ENCODE results near the gene TGFB1. TPM values are rescaled to one million over a fixed set of nuclear protein-coding genes. Genes with fewer than 3 reads are reported as not detected.

Gene TGFB1
- total and polyA plus RNA-seq, 2 of the 13 experiments (the other 11 are each of a cell fraction or from before 2014, with no cell fraction given): 4.1 to 5.4 TPM

DNA sequence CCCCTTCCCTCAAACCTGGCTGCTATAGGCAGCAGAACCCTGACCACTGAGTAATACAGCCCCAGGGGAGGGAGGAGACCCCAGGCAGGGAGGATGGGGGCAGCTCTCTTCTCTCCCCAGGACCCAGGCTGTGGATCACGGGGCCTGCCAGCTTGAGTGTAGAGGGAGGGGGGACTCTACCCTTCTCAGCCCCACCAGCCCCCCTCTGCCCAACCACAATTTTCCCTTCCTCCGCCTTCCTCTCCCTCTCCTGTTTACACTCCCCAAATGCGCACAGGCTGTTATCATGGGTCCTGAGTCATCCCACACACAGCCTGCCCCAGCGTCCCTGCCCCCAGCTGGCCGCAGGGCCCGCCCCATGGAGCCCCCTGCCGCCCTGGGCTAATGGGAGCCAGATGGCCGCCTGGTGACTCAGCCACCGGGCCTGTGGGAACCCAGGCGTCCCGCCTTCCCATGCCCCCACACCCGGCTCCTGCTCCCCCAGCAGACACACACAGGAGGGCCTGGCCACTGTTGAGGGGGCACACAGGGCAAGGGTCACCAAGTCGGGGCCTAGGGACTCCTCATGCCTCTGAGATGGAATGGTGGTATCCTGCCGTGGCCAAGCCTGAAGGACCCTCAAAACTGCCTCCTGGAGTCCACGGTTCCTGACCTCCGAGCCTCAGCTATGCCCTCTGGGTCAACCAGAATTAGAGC, 30.1 kb downstream of the TGFB1 start (continued):
- TF ChIP-seq, protein P1, sequence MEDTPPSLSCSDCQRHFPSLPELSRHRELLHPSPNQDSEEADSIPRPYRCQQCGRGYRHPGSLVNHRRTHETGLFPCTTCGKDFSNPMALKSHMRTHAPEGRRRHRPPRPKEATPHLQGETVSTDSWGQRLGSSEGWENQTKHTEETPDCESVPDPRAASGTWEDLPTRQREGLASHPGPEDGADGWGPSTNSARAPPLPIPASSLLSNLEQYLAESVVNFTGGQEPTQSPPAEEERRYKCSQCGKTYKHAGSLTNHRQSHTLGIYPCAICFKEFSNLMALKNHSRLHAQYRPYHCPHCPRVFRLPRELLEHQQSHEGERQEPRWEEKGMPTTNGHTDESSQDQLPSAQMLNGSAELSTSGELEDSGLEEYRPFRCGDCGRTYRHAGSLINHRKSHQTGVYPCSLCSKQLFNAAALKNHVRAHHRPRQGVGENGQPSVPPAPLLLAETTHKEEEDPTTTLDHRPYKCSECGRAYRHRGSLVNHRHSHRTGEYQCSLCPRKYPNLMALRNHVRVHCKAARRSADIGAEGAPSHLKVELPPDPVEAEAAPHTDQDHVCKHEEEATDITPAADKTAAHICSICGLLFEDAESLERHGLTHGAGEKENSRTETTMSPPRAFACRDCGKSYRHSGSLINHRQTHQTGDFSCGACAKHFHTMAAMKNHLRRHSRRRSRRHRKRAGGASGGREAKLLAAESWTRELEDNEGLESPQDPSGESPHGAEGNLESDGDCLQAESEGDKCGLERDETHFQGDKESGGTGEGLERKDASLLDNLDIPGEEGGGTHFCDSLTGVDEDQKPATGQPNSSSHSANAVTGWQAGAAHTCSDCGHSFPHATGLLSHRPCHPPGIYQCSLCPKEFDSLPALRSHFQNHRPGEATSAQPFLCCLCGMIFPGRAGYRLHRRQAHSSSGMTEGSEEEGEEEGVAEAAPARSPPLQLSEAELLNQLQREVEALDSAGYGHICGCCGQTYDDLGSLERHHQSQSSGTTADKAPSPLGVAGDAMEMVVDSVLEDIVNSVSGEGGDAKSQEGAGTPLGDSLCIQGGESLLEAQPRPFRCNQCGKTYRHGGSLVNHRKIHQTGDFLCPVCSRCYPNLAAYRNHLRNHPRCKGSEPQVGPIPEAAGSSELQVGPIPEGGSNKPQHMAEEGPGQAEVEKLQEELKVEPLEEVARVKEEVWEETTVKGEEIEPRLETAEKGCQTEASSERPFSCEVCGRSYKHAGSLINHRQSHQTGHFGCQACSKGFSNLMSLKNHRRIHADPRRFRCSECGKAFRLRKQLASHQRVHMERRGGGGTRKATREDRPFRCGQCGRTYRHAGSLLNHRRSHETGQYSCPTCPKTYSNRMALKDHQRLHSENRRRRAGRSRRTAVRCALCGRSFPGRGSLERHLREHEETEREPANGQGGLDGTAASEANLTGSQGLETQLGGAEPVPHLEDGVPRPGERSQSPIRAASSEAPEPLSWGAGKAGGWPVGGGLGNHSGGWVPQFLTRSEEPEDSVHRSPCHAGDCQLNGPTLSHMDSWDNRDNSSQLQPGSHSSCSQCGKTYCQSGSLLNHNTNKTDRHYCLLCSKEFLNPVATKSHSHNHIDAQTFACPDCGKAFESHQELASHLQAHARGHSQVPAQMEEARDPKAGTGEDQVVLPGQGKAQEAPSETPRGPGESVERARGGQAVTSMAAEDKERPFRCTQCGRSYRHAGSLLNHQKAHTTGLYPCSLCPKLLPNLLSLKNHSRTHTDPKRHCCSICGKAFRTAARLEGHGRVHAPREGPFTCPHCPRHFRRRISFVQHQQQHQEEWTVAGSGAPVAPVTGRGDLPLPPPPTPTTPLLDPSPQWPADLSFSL (CRISPR knock-in tag; IDR thresholded peaks at IDR 0.05): no peak
- no peak for TF ChIP-seq SPEN (CRISPR knock-in tag; IDR thresholded peaks at IDR 0.05; ENCODE audit: low read depth)
- TF ChIP-seq NCOA1 (CRISPR knock-in tag; IDR thresholded peaks at IDR 0.05): no peak
- TF ChIP-seq MYNN (CRISPR knock-in tag; IDR thresholded peaks at IDR 0.05; ENCODE audit: low read depth): no peak
- TF ChIP-seq SRSF4 (IDR thresholded peaks at IDR 0.05; ENCODE audit: low read depth, low read length, poor library complexity, severe bottlenecking): no peak
- no peak for TF ChIP-seq NFYC (CRISPR knock-in tag; IDR thresholded peaks at IDR 0.05)
- TF ChIP-seq ELF3 (CRISPR knock-in tag; IDR thresholded peaks at IDR 0.05): peak; percentile 43; the same call in 1 of the 2 replicates
- TF ChIP-seq DMAP1 (CRISPR knock-in tag; IDR thresholded peaks at IDR 0.05): no peak; the same call in 1 of the 2 replicates
- 0 out of 2 replicates have a peak, but pooled peaks have one; percentile 14 for TF ChIP-seq NFE2L2 (IDR thresholded peaks at IDR 0.05; ENCODE audit: low read length)
- TF ChIP-seq, protein P2, sequence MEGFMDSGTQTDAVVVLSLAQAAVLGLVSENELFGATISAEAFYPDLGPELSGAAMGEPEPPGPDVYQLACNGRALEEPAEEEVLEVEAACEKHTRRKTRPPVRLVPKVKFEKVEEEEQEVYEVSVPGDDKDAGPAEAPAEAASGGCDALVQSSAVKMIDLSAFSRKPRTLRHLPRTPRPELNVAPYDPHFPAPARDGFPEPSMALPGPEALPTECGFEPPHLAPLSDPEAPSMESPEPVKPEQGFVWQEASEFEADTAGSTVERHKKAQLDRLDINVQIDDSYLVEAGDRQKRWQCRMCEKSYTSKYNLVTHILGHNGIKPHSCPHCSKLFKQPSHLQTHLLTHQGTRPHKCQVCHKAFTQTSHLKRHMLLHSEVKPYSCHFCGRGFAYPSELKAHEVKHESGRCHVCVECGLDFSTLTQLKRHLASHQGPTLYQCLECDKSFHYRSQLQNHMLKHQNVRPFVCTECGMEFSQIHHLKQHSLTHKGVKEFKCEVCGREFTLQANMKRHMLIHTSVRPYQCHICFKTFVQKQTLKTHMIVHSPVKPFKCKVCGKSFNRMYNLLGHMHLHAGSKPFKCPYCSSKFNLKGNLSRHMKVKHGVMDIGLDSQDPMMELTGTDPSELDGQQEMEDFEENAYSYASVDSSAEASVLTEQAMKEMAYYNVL (CRISPR knock-in tag; IDR thresholded peaks at IDR 0.05; ENCODE audit: borderline replicate concordance): no peak
- TF ChIP-seq FOXA1 (IDR thresholded peaks at IDR 0.05): peak; percentile 57; the same call in 1 of the 2 replicates
- TF ChIP-seq FOXA1 (CRISPR knock-in tag; IDR thresholded peaks at IDR 0.05): peak; percentile 92
- no peak for TF ChIP-seq NKX3-1 (CRISPR knock-in tag; IDR thresholded peaks at IDR 0.05)
- TF ChIP-seq, protein P3, sequence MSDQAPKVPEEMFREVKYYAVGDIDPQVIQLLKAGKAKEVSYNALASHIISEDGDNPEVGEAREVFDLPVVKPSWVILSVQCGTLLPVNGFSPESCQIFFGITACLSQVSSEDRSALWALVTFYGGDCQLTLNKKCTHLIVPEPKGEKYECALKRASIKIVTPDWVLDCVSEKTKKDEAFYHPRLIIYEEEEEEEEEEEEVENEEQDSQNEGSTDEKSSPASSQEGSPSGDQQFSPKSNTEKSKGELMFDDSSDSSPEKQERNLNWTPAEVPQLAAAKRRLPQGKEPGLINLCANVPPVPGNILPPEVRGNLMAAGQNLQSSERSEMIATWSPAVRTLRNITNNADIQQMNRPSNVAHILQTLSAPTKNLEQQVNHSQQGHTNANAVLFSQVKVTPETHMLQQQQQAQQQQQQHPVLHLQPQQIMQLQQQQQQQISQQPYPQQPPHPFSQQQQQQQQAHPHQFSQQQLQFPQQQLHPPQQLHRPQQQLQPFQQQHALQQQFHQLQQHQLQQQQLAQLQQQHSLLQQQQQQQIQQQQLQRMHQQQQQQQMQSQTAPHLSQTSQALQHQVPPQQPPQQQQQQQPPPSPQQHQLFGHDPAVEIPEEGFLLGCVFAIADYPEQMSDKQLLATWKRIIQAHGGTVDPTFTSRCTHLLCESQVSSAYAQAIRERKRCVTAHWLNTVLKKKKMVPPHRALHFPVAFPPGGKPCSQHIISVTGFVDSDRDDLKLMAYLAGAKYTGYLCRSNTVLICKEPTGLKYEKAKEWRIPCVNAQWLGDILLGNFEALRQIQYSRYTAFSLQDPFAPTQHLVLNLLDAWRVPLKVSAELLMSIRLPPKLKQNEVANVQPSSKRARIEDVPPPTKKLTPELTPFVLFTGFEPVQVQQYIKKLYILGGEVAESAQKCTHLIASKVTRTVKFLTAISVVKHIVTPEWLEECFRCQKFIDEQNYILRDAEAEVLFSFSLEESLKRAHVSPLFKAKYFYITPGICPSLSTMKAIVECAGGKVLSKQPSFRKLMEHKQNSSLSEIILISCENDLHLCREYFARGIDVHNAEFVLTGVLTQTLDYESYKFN (CRISPR knock-in tag; conservative IDR thresholded peaks at IDR 0.05): peak; percentile 53
- no peak for TF ChIP-seq ZNF766 (CRISPR knock-in tag; IDR thresholded peaks at IDR 0.05; ENCODE audit: borderline replicate concordance)
- TF ChIP-seq SRSF1 (optimal IDR thresholded peaks at IDR 0.05; ENCODE audit: low read depth, low read length): peak; percentile 86
- TF ChIP-seq IKZF1 (IDR thresholded peaks at IDR 0.05): no peak
- 0 out of 2 replicates have a peak, but pooled peaks have one; percentile 31 for TF ChIP-seq SP4 (CRISPR knock-in tag; IDR thresholded peaks at IDR 0.05)
- TF ChIP-seq MTA3 (CRISPR knock-in tag; IDR thresholded peaks at IDR 0.05): no peak
- TF ChIP-seq RXRB (CRISPR knock-in tag; IDR thresholded peaks at IDR 0.05; ENCODE audit: borderline replicate concordance): no peak

Data from HepG2 (cell line).